GM12878 (cell line): Measurements from ENCODE around the gene POLA2. TPM values are rescaled to one million over a fixed set of nuclear protein-coding genes. Genes with fewer than 3 reads are reported as not detected.

ENCODE experiments used
- ATAC-seq: fragments of 200-7000 bp; cut with Tn5 transposase; 3 replicates; pipeline ENCODE4 v1.9.1; 2020; ENCODE audit warnings: mild to moderate bottlenecking, moderate library complexity
- BruUV-seq: library from RNA; stranded (reverse); fragments of 400-500 nt; replicated peaks from 2 replicates; lab custom pipeline; 2021; lab: Mats Ljungman, UMichigan
- CTCF ChIA-PET: fragments of 300-600 bp; sonication (Branson Sonifier 250); formaldehyde crosslinking; extraction: SDS; loops from one replicate; lab custom pipeline; 2021; ENCODE audit warnings: inconsistent platforms; lab: Yijun Ruan, JAX
- POLR2A ChIA-PET: fragments of 350-600 bp; formaldehyde crosslinking; extraction: SDS; loops from one replicate; lab custom pipeline; 2021; ENCODE audit warnings: inconsistent platforms; lab: Charles Lee
- RAD21 ChIA-PET: fragments of 300-600 bp; sonication (Branson Sonifier 250); formaldehyde crosslinking; loops from one replicate; lab custom pipeline; 2023; ENCODE audit warnings: antibody characterized with exemption; ENCODE audit not compliant: unreplicated experiment; lab: Charles Lee
- SMC1A ChIA-PET: fragments of 300-600 bp; sonication (Branson Sonifier 250); formaldehyde crosslinking; loops from one replicate; lab custom pipeline; 2023; ENCODE audit not compliant: unreplicated experiment, uncharacterized antibody; lab: Charles Lee
- DNase-seq: peaks from one replicate; pipeline ENCODE4 v3.0.0-alpha.2; 2011; ENCODE audit warnings: low read depth, low spot score
- FAIRE-seq: peaks from 3 replicates; lab custom pipeline; 2011; peaks lifted over from hg19 to GRCh38; lab: Jason Lieb, UNC
- H2AFZ ChIP-seq: 2 replicates; pipeline ENCODE4 v1.6.0; 2011; ENCODE audit warnings: low read depth, low read length, control low read depth; ENCODE audit not compliant: control insufficient read depth
- H3K27ac ChIP-seq: 2 replicates; pipeline ENCODE4 v1.5.1; 2011; ENCODE audit warnings: control low read depth; ENCODE audit not compliant: control insufficient read depth, insufficient read depth
- H3K27me3 ChIP-seq, 2 experiments: replicated peaks in 1 of 2; 2 replicates each; pipeline versions ENCODE4 v1.6.0 to v1.6.1; 2011; ENCODE audit warnings: low read length in 1 of 2; ENCODE audit not compliant: control insufficient read depth in 2 of 2, insufficient read depth in 2 of 2
- H3K36me3 ChIP-seq, 2 experiments: 2 replicates each; pipeline ENCODE4 v1.5.1; 2011; ENCODE audit warnings: low read length in 1 of 2; ENCODE audit not compliant: control insufficient read depth in 2 of 2, insufficient read depth in 2 of 2
- H3K4me1 ChIP-seq: 2 replicates; pipeline ENCODE4 v1.6.1; 2011; ENCODE audit warnings: mild to moderate bottlenecking, low read length, moderate library complexity, mixed read lengths; ENCODE audit not compliant: control insufficient read depth, insufficient read depth
- H3K4me2 ChIP-seq: 2 replicates; pipeline ENCODE4 v1.6.0; 2011; ENCODE audit warnings: control low read depth; ENCODE audit not compliant: control insufficient read depth, insufficient read depth
- H3K4me3 ChIP-seq: fragments of 200-600 bp; sonication (generic); 2 replicates; pipeline ENCODE4 v1.5.1; 2016
- H3K79me2 ChIP-seq: 2 replicates; pipeline ENCODE4 v1.6.0; 2011; ENCODE audit warnings: low read length; ENCODE audit not compliant: control insufficient read depth, insufficient read depth
- H3K9ac ChIP-seq: 2 replicates; pipeline ENCODE4 v1.8.0; 2011; ENCODE audit warnings: low read length, control low read depth, mixed read lengths; ENCODE audit not compliant: control insufficient read depth, insufficient read depth
- H3K9me3 ChIP-seq: replicated peaks from 3 replicates; pipeline ENCODE4 v1.5.1; 2011; ENCODE audit warnings: mild to moderate bottlenecking, low read length; ENCODE audit not compliant: control insufficient read depth, insufficient read depth
- H4K20me1 ChIP-seq: 2 replicates; pipeline ENCODE4 v1.6.0; 2011; ENCODE audit not compliant: control insufficient read depth, insufficient read depth
- ATF3 ChIP-seq: IDR thresholded peaks from 2 replicates; pipeline ENCODE4 v1.6.1; 2011; ENCODE audit warnings: low read depth, mild to moderate bottlenecking, low read length, moderate library complexity, borderline replicate concordance; ENCODE audit errors: extremely low read depth
- CBX3 ChIP-seq: fragments of 200-600 bp; sonication (generic); IDR thresholded peaks from 2 replicates; pipeline ENCODE4 v1.6.1; 2016; ENCODE audit warnings: low read depth, borderline replicate concordance
- DPF2 ChIP-seq: fragments of 450-650 bp; IDR thresholded peaks from 2 replicates; pipeline ENCODE4 v1.6.1; 2017; ENCODE audit warnings: mild to moderate bottlenecking
- HDAC2 ChIP-seq: fragments of 200-600 bp; sonication (generic); IDR thresholded peaks from 2 replicates; pipeline ENCODE4 v1.6.1; 2017
- NR2F1 ChIP-seq: fragments of 450-650 bp; conservative IDR thresholded peaks from 2 replicates; pipeline ENCODE4 v1.6.1; 2017; ENCODE audit warnings: mild to moderate bottlenecking
- PAX8 ChIP-seq: fragments of 450-650 bp; IDR thresholded peaks from 2 replicates; pipeline ENCODE4 v1.6.1; 2017; ENCODE audit warnings: mild to moderate bottlenecking, moderate library complexity
- RBBP5 ChIP-seq: fragments of 200-600 bp; sonication (generic); conservative IDR thresholded peaks from 2 replicates; pipeline ENCODE4 v1.6.1; 2016
- TAF1 ChIP-seq: IDR thresholded peaks from 2 replicates; pipeline ENCODE4 v1.6.1; 2011; ENCODE audit warnings: mild to moderate bottlenecking, low read depth, low read length, borderline replicate concordance
- YY1 ChIP-seq: IDR thresholded peaks from 2 replicates; pipeline ENCODE4 v1.6.1; 2011; ENCODE audit warnings: low read depth, mild to moderate bottlenecking, low read length
- ZBTB40 ChIP-seq: fragments of 450-650 bp; IDR thresholded peaks from 2 replicates; pipeline ENCODE4 v1.6.1; 2016; ENCODE audit warnings: mild to moderate bottlenecking, moderate library complexity, borderline replicate concordance
- ZNF24 ChIP-seq: fragments of 450-650 bp; IDR thresholded peaks from 2 replicates; pipeline ENCODE4 v1.6.1; 2017; ENCODE audit warnings: antibody characterized with exemption, mild to moderate bottlenecking
- WGBS: methylation state at CpG from one replicate; pipeline ENCODE4 v1.1.6; 2016; ENCODE audit warnings: low lambda C conversion rate; ENCODE audit not compliant: insufficient replicate concordance, insufficient coverage; ENCODE audit errors: missing lambda C conversion rate; 5-methylcytosine and 5-hydroxymethylcytosine counted together
- in situ Hi-C: fragments of 300-500 bp; cut with MboI; formaldehyde crosslinking; loops from 9 replicates; pipeline ENCODE4 v1.14.3; 2018; ENCODE audit warnings: mixed read lengths
- intact Hi-C: fragments of 100-400 bp; cut with micrococcal nuclease; formaldehyde crosslinking; loops from one replicate; pipeline ENCODE4 v1.14.2; 2022; ENCODE audit not compliant: unreplicated experiment
- polyA plus RNA-seq, 11 experiments: library from polyadenylated mRNA; depleted of rRNA in 4 of 11; unstranded in 6 of 11; stranded (reverse) in 5 of 11; fragments of >200 nt; fragmentation: Nextera tagmentation in 4 of 11; fragmentation: Illumina TruSeq in 1 of 11; extraction: Ambion mirVana in 4 of 11; extraction: Trizol in 1 of 11; gene quantifications; 1 replicate in 1 of 11; 2 replicates in 10 of 11; pipeline versions ENCODE4 v1.2.1 to v1.2.3, GENCODE V29; 2011 to 2016; ENCODE audit warnings: inconsistent platforms in 2 of 11, missing spikeins in 2 of 11, low read depth in 1 of 11
- total RNA-seq, 4 experiments: library from RNA; depleted of rRNA in 3 of 4; stranded (reverse); fragments of >200 nt in 3 of 4; fragmentation: Illumina TruSeq in 1 of 4; extraction: Trizol in 1 of 4; gene quantifications; 2 replicates each; pipeline versions ENCODE4 v1.2.1 to v1.2.3, GENCODE V29; 2013 to 2021

POLA2 gene
- total and polyA plus RNA-seq, 10 of the 15 experiments (the other 5 are each of a cell fraction or from before 2014, with no cell fraction given), result 4.2 to 121 (median 56.2) TPM

GRCh38 chr11:65320386-65321075, 58.8 kb downstream of the POLA2 start:
- POLR2A ChIA-PET, result interaction anchor here (0.5 kb wide), 1 partner anchor 35 kb away, joined by 5 read pairs; no protein-coding TSS in a partner anchor
- RAD21 ChIA-PET, result no interaction called here
- no peaks in the 10 kb centered on the region for H3K36me3 ChIP-seq
- no TSS peak for BruUV-seq
- TF ChIP-seq PAX8 (no peak), NR2F1 (no peak), YY1 (no peak), HDAC2 (no peak), RBBP5 (no peak)
- H3K9ac ChIP-seq, result no peak overlapping the region
- no peaks in the 10 kb centered on the region for H4K20me1 ChIP-seq
- H3K27me3 ChIP-seq, result no peaks in the 10 kb centered on the region
- in situ Hi-C loops, result no loop called here
- SMC1A ChIA-PET, result interaction anchor here (1.3 kb wide), 1 partner anchor 40 kb away, joined by 3 read pairs; no protein-coding TSS in a partner anchor
- H3K4me3 ChIP-seq, result no peak overlapping the region
- H3K4me1 ChIP-seq, result no peaks in the 10 kb centered on the region
- H3K9me3 ChIP-seq, result no peaks in the 10 kb centered on the region
- 48% methylated on average over 22 of the region's 22 CpGs for WGBS
- no peak for ATAC-seq
- no peak overlapping the region for H3K27ac ChIP-seq
- CTCF ChIA-PET, result interaction anchor here (15.4 kb wide), 1 partner anchor 12 kb away, joined by 261 read pairs; the partner anchor contains the start of gene DPF2
- no peak for FAIRE-seq
- intact Hi-C loops, result no loop called here
- no peak overlapping the region for H2AFZ ChIP-seq
- H3K79me2 ChIP-seq, result no peaks in the 10 kb centered on the region
- no peak overlapping the region for H3K4me2 ChIP-seq
- no peak for DNase-seq

- ChIA-PET POLR2A (interaction anchor here (0.5 kb wide), 1 partner anchor 35 kb away, joined by 5 read pairs; no protein-coding TSS in a partner anchor), CTCF (interaction anchor here (1.1 to 15.4 kb wide), 2 partner anchors 11 to 47 kb away, joined by 3 to 261 read pairs; partner anchors contain the start of gene DPF2), RAD21 (interaction anchor here (1.9 kb wide), 1 partner anchor 46 kb away, joined by 11 read pairs; no protein-coding TSS in a partner anchor), SMC1A (no interaction called here)
- no peak for FAIRE-seq
- Histone ChIP-seq H4K20me1 (no peaks in the 10 kb centered on the region), H3K27ac (no peak overlapping the region), H3K36me3 (no peaks in the 10 kb centered on the region), H3K27me3 (no peaks in the 10 kb centered on the region), H3K4me2 (no peak overlapping the region), H3K79me2 (no peaks in the 10 kb centered on the region), H3K4me1 (no peaks in the 10 kb centered on the region), H2AFZ (no peak overlapping the region), H3K4me3 (no peak overlapping the region), H3K9me3 (no peaks in the 10 kb centered on the region), H3K9ac (no peak overlapping the region)
- in situ Hi-C loops, result no loop called here
- TF ChIP-seq DPF2 (no peak), TAF1 (no peak), CBX3 (no peak), ATF3 (no peak), ZBTB40 (no peak), ZNF24 (no peak)
- BruUV-seq, result no TSS peak
- 70% methylated on average over 15 of the region's 15 CpGs for WGBS
- intact Hi-C loops, result no loop called here
- no peak for ATAC-seq
- no peak for DNase-seq
These were observed 59.3 kb downstream of the POLA2 start for GRCh38 chr11:65321076-65321475.
